HG03060 (cell line): ENCODE measurements around the gene SNAP25.

Experiments
- ATAC-seq: cut with Tn5 transposase; IDR thresholded peaks from one replicate; pipeline ENCODE4 v1.9.1; 2021; ENCODE audit warnings: low read depth, moderate number of reproducible peaks; ENCODE audit not compliant: unreplicated experiment

SNAP25 gene

DNA sequence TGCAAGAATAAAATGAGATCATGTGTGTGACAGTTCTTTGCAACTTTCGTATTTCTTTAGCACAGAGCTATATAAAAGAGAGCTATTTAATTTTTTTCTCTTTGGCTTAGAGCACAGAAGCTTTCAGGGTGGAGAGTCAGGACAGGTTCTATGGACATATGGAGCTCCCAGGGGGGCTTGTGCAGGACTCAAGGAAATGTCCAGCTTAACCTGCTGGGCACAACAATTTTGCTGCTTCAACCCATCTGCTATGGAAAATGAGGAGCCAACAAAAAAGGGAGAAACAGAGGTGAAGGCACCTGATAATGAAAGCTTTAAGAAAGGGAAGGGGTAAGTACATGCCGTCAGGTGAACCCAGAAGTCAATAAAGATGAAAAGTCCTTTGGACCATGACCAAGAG is 5.1 kb upstream of the SNAP25 start:
- ATAC-seq = no peak

GRCh38 chr20:10216146-10216791 is 2.4 kb upstream of the SNAP25 start:
- ATAC-seq = no peak

GRCh38 chr20:10217721-10218410 is 764 bp upstream of the SNAP25 start:
- no peak for ATAC-seq

GRCh38 chr20:10219452-10219791 is 792 bp downstream of the SNAP25 start:
- no peak for ATAC-seq

GRCh38 chr20:10219993-10220750 is 1.5 kb downstream of the SNAP25 start:
- ATAC-seq = no peak

- no peak for ATAC-seq
Measured at GRCh38 chr20:10221021-10221420, 2.4 kb downstream of the SNAP25 start.

GRCh38 chr20:10225439-10226060 is 6.9 kb downstream of the SNAP25 start:
- ATAC-seq = no peak

DNA sequence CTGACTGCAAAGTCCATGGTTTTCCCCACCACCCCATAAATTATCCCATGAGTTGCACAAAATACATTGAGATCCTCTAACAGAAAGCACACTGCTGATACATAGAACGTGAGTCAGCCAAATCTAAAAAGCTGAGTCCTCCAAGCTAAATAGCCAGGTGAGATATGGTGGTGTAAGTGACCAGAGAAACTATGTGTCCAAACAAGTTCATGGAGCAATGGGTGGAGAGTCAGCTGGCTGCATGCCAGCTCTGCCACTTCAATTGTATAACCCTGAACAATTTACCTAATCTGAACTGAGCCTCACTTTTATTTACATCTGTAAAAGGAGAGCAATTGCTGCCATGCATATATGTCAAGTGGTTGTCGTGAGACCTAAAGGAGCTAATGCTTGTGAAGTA is 9.7 kb downstream of the SNAP25 start:
- ATAC-seq = no peak

DNA sequence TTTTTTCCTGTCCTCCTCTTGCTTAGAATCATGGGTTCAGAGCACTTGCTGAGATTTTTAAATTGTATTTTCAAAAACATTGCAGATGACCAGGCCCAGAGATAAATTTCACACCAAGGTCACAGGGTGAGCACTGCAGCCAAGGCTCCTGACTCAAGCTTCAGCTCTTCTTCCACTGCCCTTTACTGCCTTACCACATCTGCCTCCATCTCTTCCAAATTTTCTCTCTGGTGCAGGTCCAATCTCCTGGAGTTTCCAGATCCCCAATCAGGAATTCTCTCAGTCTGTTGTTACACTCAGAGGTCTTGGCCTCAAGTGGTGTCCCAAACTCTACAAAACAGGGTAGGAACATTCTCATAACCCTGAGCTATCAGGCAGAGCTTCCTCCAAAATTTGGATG is 12.7 kb downstream of the SNAP25 start:
- ATAC-seq = no peak

GRCh38 chr20:10236540-10237533 is 18.2 kb downstream of the SNAP25 start:
- ATAC-seq = no peak

GRCh38 chr20:10239954-10240353 is 21.3 kb downstream of the SNAP25 start:
- ATAC-seq = no peak

DNA sequence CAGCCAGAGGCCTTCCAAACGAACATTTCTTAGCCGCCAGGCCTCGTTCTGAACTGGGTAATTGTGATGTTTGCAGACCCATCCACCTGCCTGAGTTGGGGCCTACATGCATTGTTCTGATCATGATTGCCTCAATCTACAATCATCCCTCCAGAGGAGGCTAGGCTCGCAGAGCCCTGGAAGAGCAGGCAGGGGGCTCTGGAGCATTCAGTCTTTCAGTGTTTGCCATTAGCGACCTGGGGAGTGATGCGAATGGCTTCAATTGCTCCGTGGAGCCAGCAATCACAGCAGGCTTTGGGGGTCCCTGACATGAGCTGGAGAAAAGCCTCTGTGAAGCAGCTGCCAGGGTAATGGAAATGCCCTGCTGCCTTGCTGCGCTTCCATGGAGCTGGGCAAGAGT is 22.0 kb downstream of the SNAP25 start:
- ATAC-seq = no peak

DNA sequence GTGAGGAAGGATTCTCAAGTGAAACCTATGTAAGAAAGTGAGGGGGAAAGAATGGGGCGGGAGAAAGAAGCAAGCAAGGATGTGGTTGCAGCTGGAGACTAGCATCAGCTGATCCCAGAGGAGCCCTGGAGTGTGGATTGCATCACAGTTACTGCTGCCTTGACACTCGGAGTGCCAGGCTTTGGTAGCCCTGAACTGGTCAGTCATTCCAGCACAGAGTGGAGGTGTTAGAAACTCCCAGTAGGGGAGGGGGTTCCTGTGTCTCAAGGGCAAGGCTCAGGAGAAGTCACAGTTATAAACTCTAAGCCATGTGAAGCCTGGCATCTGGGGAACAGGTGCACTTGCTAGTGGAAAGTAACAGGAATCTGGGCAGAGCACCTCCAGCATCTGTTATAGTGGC is 23.5 kb downstream of the SNAP25 start:
- ATAC-seq = no peak

GRCh38 chr20:10247440-10247839 is 28.8 kb downstream of the SNAP25 start:
- ATAC-seq = no peak

DNA sequence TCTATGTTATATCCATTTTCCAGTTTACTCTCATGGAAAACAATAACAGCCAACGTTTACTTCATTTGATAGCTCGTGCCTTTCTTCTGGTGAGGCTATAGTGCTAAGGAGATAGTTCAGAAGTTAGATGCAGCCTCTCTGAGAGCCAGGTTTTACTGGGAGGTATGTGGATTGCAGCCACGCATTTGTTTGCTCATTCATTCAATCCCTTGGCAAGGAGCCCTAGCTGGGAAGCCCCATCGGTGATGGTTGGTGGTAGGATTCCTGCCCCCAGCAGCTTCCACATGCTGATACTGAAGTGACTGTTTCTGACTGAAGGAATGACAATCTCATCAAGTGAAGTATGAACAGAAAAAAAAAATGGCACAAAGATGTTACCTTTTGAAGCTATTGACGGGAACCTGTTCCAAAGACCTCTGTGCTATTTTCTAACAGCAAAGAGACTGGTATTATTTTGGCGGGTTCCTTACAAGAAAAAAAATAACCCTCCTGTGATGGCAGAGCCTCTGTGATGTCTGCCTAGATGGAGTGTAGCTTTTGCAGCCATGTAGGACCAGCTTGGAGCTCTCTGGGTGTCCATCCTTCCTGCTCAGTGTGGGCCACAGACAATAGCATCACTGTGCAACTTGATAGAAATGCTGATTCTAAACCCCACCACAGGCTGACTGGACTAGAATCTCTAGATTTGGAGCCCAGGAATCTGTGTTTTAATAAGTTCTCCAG is 30.6 kb downstream of the SNAP25 start:
- ATAC-seq = no peak

DNA sequence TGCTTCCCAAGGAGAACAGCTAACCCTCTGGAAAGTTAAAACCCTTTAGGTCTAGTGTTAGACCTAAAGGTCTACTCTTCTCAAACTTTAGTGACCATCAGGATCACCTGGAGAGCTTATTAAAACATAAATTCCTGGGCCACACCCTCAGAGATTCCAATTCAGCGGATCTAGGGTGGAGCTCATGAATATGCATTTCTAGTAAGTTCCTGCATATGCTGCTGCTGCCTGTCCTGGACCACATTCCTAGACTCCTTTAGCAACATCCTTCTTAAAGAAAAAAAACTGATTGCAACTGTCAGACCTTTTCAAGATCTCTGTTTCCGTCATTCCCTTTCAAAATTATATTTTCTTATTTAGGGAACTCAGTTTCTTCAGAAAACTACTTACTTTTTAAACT is 31.2 kb downstream of the SNAP25 start:
- ATAC-seq = no peak

GRCh38 chr20:10250902-10251301 is 32.3 kb downstream of the SNAP25 start:
- no peak for ATAC-seq

- ATAC-seq = no peak
Measured at GRCh38 chr20:10253780-10254179, 35.1 kb downstream of the SNAP25 start.

DNA sequence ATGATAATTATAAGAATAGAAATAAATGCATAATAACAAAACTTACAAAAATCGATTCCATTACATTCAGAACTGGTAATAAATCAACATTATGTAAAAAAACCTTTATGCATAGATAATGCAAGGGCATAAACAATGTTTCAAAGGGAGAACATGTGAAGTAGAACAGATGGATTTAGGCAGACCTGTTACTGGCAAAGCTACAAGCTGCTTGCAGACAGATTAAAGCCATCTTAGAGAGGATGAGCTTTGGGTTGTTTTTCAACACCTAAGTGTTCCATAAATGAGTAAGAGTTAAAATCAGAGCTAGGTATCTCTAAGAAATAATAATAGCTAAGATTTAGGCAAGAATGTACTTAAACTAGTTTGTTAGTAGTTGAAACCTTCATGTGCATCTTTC is 37.2 kb downstream of the SNAP25 start:
- ATAC-seq = no peak

DNA sequence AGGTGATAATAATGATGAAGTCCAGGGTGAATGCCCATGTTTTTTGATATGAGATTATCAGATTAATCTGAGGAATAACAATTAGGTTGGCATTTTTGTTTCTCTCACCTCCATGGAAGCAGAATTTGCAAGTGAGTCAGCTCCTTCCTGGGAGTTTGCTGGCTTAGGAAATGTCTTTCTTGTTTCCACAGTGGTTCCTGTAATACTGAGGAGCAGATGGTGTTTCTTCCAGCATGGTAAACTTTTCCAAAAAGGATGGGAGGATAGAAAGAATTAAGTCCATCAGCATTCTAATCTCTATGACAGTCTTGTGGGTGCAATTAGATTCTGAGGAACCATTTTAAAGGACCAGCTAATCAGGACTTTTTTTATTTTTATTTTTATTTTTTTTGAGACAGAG is 40.5 kb downstream of the SNAP25 start:
- no peak for ATAC-seq
